ENCODE data around the gene CYGB.

The CYGB gene

GRCh38 chr17:76585649-76586593 lies 48.4 kb upstream of the CYGB start, which contains the start of gene ST6GALNAC2 (continued):
- TF ChIP-seq ZNF221 (tag by site-specific recombination; IDR thresholded peaks at IDR 0.05; ENCODE audit: borderline replicate concordance) (no peak), ZNF529 (tag by site-specific recombination; IDR thresholded peaks at IDR 0.05; ENCODE audit: insufficient replicate concordance) (no peak), ZNF311 (tag by site-specific recombination; IDR thresholded peaks at IDR 0.05; ENCODE audit: borderline replicate concordance) (no peak), ZNF324 (tag by site-specific recombination; IDR thresholded peaks at IDR 0.05) (no peak), HIC1 (tag by site-specific recombination; IDR thresholded peaks at IDR 0.05) (peak; percentile 90), ZNF560 (tag by site-specific recombination; IDR thresholded peaks at IDR 0.05; ENCODE audit: borderline replicate concordance) (no peak), ZNF660 (tag by site-specific recombination; IDR thresholded peaks at IDR 0.05) (peak; percentile 55; the same call in 1 of the 2 replicates), ZNF155 (tag by site-specific recombination; IDR thresholded peaks at IDR 0.05) (no peak), ZNF175 (tag by site-specific recombination; IDR thresholded peaks at IDR 0.05) (no peak), ZNF664 (tag by site-specific recombination; IDR thresholded peaks at IDR 0.05) (no peak), ZNF670 (tag by site-specific recombination; IDR thresholded peaks at IDR 0.05; ENCODE audit: low read depth) (no peak), ZNF132 (tag by site-specific recombination; IDR thresholded peaks at IDR 0.05; ENCODE audit: borderline replicate concordance) (no peak), ZNF266 (tag by site-specific recombination; IDR thresholded peaks at IDR 0.05; ENCODE audit: low read depth) (no peak), SP3 (tag by site-specific recombination; IDR thresholded peaks at IDR 0.05) (peak; percentile 57; the same call in 1 of the 2 replicates), ZNF148 (tag by site-specific recombination; IDR thresholded peaks at IDR 0.05; ENCODE audit: borderline replicate concordance) (no peak), ZSCAN23 (tag by site-specific recombination; IDR thresholded peaks at IDR 0.05) (no peak), ZNF23 (tag by site-specific recombination; IDR thresholded peaks at IDR 0.05; ENCODE audit: borderline replicate concordance) (no peak), ZNF510 (tag by site-specific recombination; IDR thresholded peaks at IDR 0.05; ENCODE audit: insufficient replicate concordance) (no peak), ZNF157 (tag by site-specific recombination; IDR thresholded peaks at IDR 0.05) (no peak), ZNF645 (tag by site-specific recombination; IDR thresholded peaks at IDR 0.05) (no peak), ZNF16 (tag by site-specific recombination; IDR thresholded peaks at IDR 0.05; ENCODE audit: low read depth) (no peak), ZFHX2 (tag by site-specific recombination; conservative IDR thresholded peaks at IDR 0.05) (peak; percentile 28; the same call in 1 of the 2 replicates), TSHZ1 (tag by site-specific recombination; IDR thresholded peaks at IDR 0.05; ENCODE audit: borderline replicate concordance) (no peak), ZNF549 (tag by site-specific recombination; IDR thresholded peaks at IDR 0.05) (no peak), ZNF114 (tag by site-specific recombination; IDR thresholded peaks at IDR 0.05) (no peak), ZNF624 (tag by site-specific recombination; IDR thresholded peaks at IDR 0.05) (no peak), ZNF112 (tag by site-specific recombination; IDR thresholded peaks at IDR 0.05) (no peak), BCL11A (tag by site-specific recombination; IDR thresholded peaks at IDR 0.05; ENCODE audit: low read depth) (no peak), ZEB2 (tag by site-specific recombination; IDR thresholded peaks at IDR 0.05) (0 out of 2 replicates have a peak, but pooled peaks have one; percentile 24), GFI1B (tag by site-specific recombination; IDR thresholded peaks at IDR 0.05) (no peak), TRIM28 (IDR thresholded peaks at IDR 0.05; ENCODE audit: borderline replicate concordance, low read length) (no peak)
